CD4-positive, alpha-beta T cell treated with Interferon gamma for 1 hour (primary cell): ENCODE data around the gene ACSF2.
A peak's percentile ranks its signal among the peaks of the same experiment; 100 is the strongest.

Source experiments
- DNase-seq: peaks from one replicate; pipeline ENCODE4 v3.0.0-alpha.2; 2020

Gene ACSF2

GRCh38 chr17:50506298-50506697 lies 80.3 kb downstream of the ACSF2 start:
- no peak for DNase-seq

GRCh38 chr17:50507871-50508572 lies 82.0 kb downstream of the ACSF2 start, which contains the start of gene MYCBPAP:
Gene MYCBPAP (plus strand): TSS chr17:50508439. CDS start chr17:50508675, 236 bp downstream.
- peak; percentile 89 for DNase-seq

- no peak for DNase-seq
Measured at GRCh38 chr17:50508573-50509460, 82.8 kb downstream of the ACSF2 start.

- DNase-seq = peak; percentile 32
Measured at GRCh38 chr17:50511058-50511457, 85.0 kb downstream of the ACSF2 start.

GRCh38 chr17:50513495-50513894 lies 87.5 kb downstream of the ACSF2 start:
- DNase-seq = no peak

GRCh38 chr17:50514388-50514787 lies 88.4 kb downstream of the ACSF2 start:
- no peak for DNase-seq

GRCh38 chr17:50514936-50515702 lies 89.1 kb downstream of the ACSF2 start:
- DNase-seq = no peak

GRCh38 chr17:50517011-50517410 lies 91.0 kb downstream of the ACSF2 start:
- DNase-seq = no peak

GRCh38 chr17:50517504-50518383 lies 91.7 kb downstream of the ACSF2 start:
- no peak for DNase-seq

GRCh38 chr17:50518384-50519023 lies 92.5 kb downstream of the ACSF2 start:
- DNase-seq = no peak

GRCh38 chr17:50519141-50519834 lies 93.3 kb downstream of the ACSF2 start:
- no peak for DNase-seq

GRCh38 chr17:50520483-50520882 lies 94.5 kb downstream of the ACSF2 start:
- DNase-seq = no peak

GRCh38 chr17:50521514-50521913 lies 95.5 kb downstream of the ACSF2 start:
- DNase-seq = no peak

- no peak for DNase-seq
Measured at GRCh38 chr17:50522766-50523165, 96.7 kb downstream of the ACSF2 start.

GRCh38 chr17:50523208-50523607 lies 97.2 kb downstream of the ACSF2 start:
- DNase-seq = no peak
